SJCRH30 (cell line): Measurements from ENCODE around the gene ACVR2B. TPM values are rescaled to one million over a fixed set of nuclear protein-coding genes. Genes with fewer than 3 reads are reported as not detected.

Experiments used
- DNase-seq, 2 experiments: peaks; one replicate each; pipeline ENCODE4 v3.0.0-alpha.2; 2015 to 2020
- H3K27ac ChIP-seq: fragments of 250-450 bp; sonication (Bioruptor Pico); 2 replicates; pipeline ENCODE4 v1.5.1; 2020; ENCODE audit warnings: mild to moderate bottlenecking, moderate library complexity
- H3K27me3 ChIP-seq: fragments of 250-450 bp; sonication (Bioruptor Pico); 2 replicates; pipeline ENCODE4 v1.5.1; 2020; ENCODE audit warnings: mild to moderate bottlenecking, moderate library complexity
- H3K36me3 ChIP-seq: fragments of 250-450 bp; sonication (Bioruptor Pico); 2 replicates; pipeline ENCODE4 v1.5.1; 2020; ENCODE audit warnings: mild to moderate bottlenecking, moderate library complexity
- H3K4me1 ChIP-seq: fragments of 250-450 bp; sonication (Bioruptor Pico); 2 replicates; pipeline ENCODE4 v1.5.1; 2020; ENCODE audit warnings: mild to moderate bottlenecking, moderate library complexity
- H3K4me3 ChIP-seq: fragments of 250-450 bp; sonication (Bioruptor Pico); 2 replicates; pipeline ENCODE4 v1.5.1; 2020; ENCODE audit warnings: mild to moderate bottlenecking, moderate library complexity
- H3K9me3 ChIP-seq: fragments of 250-450 bp; sonication (Bioruptor Pico); replicated peaks from 2 replicates; pipeline ENCODE4 v1.5.1; 2020; ENCODE audit warnings: mild to moderate bottlenecking, moderate library complexity
- total RNA-seq: library from RNA; depleted of rRNA; stranded (reverse); fragments of >200 nt; shearing (Covaris generic); gene quantifications from 2 replicates; pipeline ENCODE4 v1.2.3, GENCODE V29; 2014

Gene ACVR2B
- total RNA-seq, 1 experiment from 2014 or later = 29.1 TPM

DNA sequence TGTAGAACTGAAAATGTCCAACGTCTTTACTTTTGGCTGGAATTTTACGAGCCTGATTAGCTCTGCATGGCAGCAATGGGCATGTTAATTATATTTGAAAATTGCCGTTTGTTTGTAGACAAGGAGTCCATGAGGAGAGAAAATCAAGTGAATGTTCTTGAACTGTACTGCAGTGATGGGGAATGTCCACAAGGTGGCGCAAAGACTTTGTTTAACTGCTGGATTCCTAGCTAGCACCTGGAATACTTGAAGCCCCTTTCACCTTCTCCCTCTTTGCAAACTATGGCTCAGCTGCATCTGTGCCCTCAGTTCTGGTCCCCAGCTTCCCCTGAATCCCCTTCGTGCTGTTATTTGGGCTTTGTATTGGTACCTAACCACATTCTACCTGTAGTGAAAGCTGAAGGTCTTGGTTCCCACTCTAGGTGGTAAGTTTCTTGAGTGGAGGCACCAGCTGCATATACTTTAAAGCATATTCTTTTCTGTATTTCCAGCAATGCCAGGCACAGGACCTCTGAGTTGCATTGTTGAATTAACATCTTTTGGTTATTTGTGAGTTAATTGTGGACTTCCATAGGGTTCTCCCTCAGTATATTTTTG, 67.8 kb downstream of the ACVR2B start:
- H3K4me1 ChIP-seq = no peaks in the 10 kb centered on the region
- peak; percentile 45 to 83 for DNase-seq
- H3K4me3 ChIP-seq = no peak overlapping the region
- no peak overlapping the region for H3K27ac ChIP-seq
- no peaks in the 10 kb centered on the region for H3K9me3 ChIP-seq
- no peaks in the 10 kb centered on the region for H3K27me3 ChIP-seq
- no peaks in the 10 kb centered on the region; the same call in 1 of the 2 replicates for H3K36me3 ChIP-seq

DNA sequence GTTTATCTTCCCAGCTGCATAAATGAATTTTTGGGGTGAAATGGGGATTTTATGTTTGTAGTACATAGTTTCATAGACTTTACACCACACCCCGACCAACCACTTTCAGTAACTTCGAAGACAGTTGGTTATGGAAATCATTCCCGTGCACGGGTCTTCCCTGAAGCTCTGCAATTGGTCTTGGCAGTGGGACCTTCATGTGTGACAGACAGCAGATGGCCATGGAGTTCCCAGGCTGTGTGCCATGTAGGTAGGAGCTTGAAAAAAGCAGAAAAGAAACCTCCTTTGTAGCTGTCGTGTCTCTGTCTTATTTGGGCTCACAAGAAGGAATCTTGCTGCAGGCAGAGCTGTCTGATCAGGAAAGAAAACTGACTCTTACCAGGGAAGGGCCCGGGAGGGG, 68.3 kb downstream of the ACVR2B start:
- Histone ChIP-seq H3K9me3 (no peaks in the 10 kb centered on the region), H3K27ac (no peak overlapping the region), H3K36me3 (no peaks in the 10 kb centered on the region; the same call in 1 of the 2 replicates), H3K27me3 (no peaks in the 10 kb centered on the region), H3K4me3 (no peak overlapping the region), H3K4me1 (no peaks in the 10 kb centered on the region)
- no peak for DNase-seq

DNA sequence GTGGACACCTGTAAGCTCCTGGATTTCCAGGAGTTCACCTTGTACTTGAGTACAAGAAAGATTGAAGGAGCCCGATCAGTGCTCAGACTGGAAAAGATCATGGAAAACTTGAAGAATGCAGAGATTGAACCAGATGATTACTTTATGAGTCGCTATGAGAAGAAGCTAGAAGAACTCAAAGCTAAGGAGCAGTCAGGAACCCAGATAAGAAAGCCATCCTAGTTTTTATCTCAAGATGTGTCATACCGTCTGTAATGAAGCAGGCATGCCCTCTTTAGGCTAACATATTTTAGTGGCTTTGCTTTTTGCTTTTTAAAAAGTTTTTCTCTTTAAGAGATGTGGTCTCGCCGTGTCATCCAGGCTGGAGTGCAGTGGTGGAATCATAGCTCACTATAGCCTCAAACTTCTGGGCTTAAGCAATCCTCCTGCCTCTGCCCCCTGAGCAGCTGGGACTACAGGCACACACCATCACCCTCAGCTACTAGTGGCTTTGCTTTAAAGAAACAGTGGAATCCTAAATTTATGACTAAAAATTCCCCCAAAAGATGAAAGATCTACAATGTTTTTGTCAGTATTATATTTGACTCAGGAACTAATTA, 70.5 kb downstream of the ACVR2B start:
- Histone ChIP-seq H3K9me3 (no peaks in the 10 kb centered on the region), H3K36me3 (no peaks in the 10 kb centered on the region; the same call in 1 of the 2 replicates), H3K4me3 (no peak overlapping the region), H3K27me3 (no peaks in the 10 kb centered on the region), H3K27ac (no peak overlapping the region), H3K4me1 (no peaks in the 10 kb centered on the region)
- no peak for DNase-seq

DNA sequence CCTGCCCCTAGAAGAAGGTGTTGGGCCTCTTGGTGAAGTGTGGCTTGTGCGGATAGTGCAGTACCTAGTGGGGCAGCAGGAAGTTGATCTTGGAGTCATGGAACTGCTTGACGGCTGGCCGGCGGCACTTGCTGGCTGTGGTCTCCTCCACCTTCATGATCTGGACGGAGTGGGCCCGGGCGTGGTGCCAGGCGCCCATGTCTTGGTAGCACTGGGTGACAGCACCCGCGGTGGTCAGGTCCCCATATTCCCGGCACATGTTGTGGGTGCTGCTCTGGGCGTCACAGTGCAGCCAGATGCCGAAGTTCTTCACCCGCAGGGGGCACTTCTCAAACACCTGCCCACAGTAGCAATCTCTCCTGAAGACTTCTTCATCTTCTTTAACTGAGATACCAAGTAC, 73.1 kb downstream of the ACVR2B start:
- Histone ChIP-seq H3K27ac (no peak overlapping the region), H3K27me3 (no peaks in the 10 kb centered on the region), H3K36me3 (no peaks in the 10 kb centered on the region; the same call in 1 of the 2 replicates), H3K9me3 (no peaks in the 10 kb centered on the region), H3K4me1 (no peaks in the 10 kb centered on the region), H3K4me3 (no peak overlapping the region)
- no peak for DNase-seq

GRCh38 chr3:38528457-38528856, 74.8 kb downstream of the ACVR2B start:
- H3K27ac ChIP-seq = no peak overlapping the region

GRCh38 chr3:38532529-38532928, 78.8 kb downstream of the ACVR2B start:
- Histone ChIP-seq H3K27me3 (no peaks in the 10 kb centered on the region), H3K4me1 (no peaks in the 10 kb centered on the region), H3K36me3 (no peaks in the 10 kb centered on the region), H3K4me3 (no peak overlapping the region), H3K9me3 (no peaks in the 10 kb centered on the region), H3K27ac (no peak overlapping the region)
- DNase-seq = no peak

More at GRCh38 chr3:38528457-38528856, 74.8 kb downstream of the ACVR2B start:
- Histone ChIP-seq H3K4me3 (no peak overlapping the region), H3K27me3 (no peaks in the 10 kb centered on the region), H3K9me3 (no peaks in the 10 kb centered on the region), H3K36me3 (no peaks in the 10 kb centered on the region; the same call in 1 of the 2 replicates), H3K4me1 (no peaks in the 10 kb centered on the region)
- DNase-seq = peak; percentile 40 to 57

GRCh38 chr3:38533285-38533976, 79.7 kb downstream of the ACVR2B start:
- H3K4me1 ChIP-seq = no peaks in the 10 kb centered on the region

DNA sequence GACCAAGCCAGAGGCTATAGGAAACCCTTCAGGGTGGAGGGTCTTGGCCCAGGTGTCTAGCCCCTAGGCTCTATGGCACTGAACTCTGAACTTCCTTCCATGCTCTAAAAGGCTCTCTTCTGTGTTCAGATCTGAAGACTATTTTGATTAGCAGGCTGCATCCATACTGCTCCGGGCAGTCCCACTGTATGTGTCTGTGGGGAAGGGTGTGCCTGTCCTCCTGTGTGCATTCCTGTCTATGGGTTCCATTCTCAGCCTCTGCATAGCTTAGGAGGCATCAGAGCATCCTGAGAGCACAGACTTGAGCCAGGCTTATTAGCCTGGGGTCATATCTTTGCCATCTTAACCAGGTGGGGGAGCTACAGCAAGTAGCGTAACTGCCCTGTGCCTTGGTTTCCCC, 80.5 kb downstream of the ACVR2B start:
- Histone ChIP-seq H3K4me3 (no peak overlapping the region), H3K36me3 (no peaks in the 10 kb centered on the region), H3K27me3 (no peaks in the 10 kb centered on the region), H3K27ac (no peak overlapping the region), H3K4me1 (no peaks in the 10 kb centered on the region), H3K9me3 (no peaks in the 10 kb centered on the region)
- DNase-seq = no peak

More at GRCh38 chr3:38533285-38533976, 79.7 kb downstream of the ACVR2B start:
- Histone ChIP-seq H3K27me3 (no peaks in the 10 kb centered on the region), H3K4me3 (no peak overlapping the region), H3K9me3 (no peaks in the 10 kb centered on the region), H3K36me3 (no peaks in the 10 kb centered on the region), H3K27ac (no peak overlapping the region)
- DNase-seq = no peak

DNA sequence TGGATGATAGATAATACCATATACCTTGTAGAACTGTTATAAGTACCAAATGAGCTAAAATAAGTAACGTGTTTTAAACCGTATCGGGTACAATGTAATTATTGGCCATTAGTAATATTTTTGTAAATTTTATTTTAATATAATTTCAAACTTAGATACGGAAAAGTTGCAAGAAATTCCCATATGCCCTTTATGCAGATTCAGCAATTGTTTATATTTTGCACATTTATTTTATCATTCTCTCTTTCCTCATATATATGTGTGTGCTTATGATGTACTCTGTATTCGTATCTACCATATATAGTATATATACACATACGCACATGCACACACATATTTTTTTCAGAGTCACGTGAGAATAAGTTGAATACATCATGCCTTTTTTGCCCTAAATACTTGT, 80.9 kb downstream of the ACVR2B start:
- Histone ChIP-seq H3K4me3 (no peak overlapping the region), H3K4me1 (peaks cover 4% of the 10 kb centered on the region), H3K36me3 (no peaks in the 10 kb centered on the region), H3K9me3 (no peaks in the 10 kb centered on the region), H3K27ac (no peak overlapping the region), H3K27me3 (no peaks in the 10 kb centered on the region)
- no peak for DNase-seq

- H3K4me3 ChIP-seq = no peak overlapping the region
- no peaks in the 10 kb centered on the region for H3K36me3 ChIP-seq
- H3K9me3 ChIP-seq = no peaks in the 10 kb centered on the region
- H3K27ac ChIP-seq = no peak overlapping the region
- DNase-seq = no peak
- H3K4me1 ChIP-seq = peaks cover 23% of the 10 kb centered on the region
- no peaks in the 10 kb centered on the region for H3K27me3 ChIP-seq
Observed at GRCh38 chr3:38536671-38537070, 83.0 kb downstream of the ACVR2B start.

GRCh38 chr3:38538773-38539353, 85.2 kb downstream of the ACVR2B start:
- peaks cover 43% of the 10 kb centered on the region for H3K4me1 ChIP-seq
- H3K27me3 ChIP-seq = no peaks in the 10 kb centered on the region
- no peaks in the 10 kb centered on the region for H3K36me3 ChIP-seq
- H3K27ac ChIP-seq = no peak overlapping the region
- no peak for DNase-seq
- no peaks in the 10 kb centered on the region for H3K9me3 ChIP-seq
- H3K4me3 ChIP-seq = no peak overlapping the region

GRCh38 chr3:38541806-38542205, 88.1 kb downstream of the ACVR2B start:
- H3K9me3 ChIP-seq = no peaks in the 10 kb centered on the region

More at GRCh38 chr3:38541806-38542205, 88.1 kb downstream of the ACVR2B start:
- Histone ChIP-seq H3K36me3 (no peaks in the 10 kb centered on the region), H3K4me3 (no peak overlapping the region), H3K27ac (peak overlapping the region; percentile 95), H3K4me1 (peaks cover 60% of the 10 kb centered on the region), H3K27me3 (no peaks in the 10 kb centered on the region)
- peak; percentile 90 to 92 for DNase-seq
